ENCODE measurements around the gene ADGRV1. TPM values are rescaled to one million over a fixed set of nuclear protein-coding genes. Genes with fewer than 3 reads are reported as not detected.
A peak's percentile ranks its signal among the peaks of the same experiment; 100 is the strongest.

ADGRV1 gene
- total RNA-seq, 2 donors from 2014 or later, result 1.4 TPM; not detected in 1

DNA sequence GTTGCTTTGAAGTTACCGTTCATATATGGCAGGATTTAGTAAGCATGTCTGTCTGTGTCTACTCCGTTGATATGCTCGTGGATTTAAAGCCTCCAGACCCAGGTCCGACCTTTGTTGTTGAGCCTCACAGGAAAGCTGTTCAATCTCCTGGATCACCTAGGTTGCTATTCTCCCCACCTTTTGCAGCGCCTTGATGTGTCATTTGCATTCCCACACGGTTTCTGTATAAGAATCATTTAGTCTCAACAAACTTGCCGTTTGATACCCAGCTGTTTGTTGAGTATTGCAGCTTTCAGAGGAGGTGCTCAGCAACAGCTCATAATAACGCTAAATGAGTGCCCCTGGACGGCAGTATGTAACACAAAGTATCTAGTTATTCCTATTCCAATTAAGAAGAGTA, 1.2 kb upstream of the ADGRV1 start:
- TF ChIP-seq, protein P1, sequence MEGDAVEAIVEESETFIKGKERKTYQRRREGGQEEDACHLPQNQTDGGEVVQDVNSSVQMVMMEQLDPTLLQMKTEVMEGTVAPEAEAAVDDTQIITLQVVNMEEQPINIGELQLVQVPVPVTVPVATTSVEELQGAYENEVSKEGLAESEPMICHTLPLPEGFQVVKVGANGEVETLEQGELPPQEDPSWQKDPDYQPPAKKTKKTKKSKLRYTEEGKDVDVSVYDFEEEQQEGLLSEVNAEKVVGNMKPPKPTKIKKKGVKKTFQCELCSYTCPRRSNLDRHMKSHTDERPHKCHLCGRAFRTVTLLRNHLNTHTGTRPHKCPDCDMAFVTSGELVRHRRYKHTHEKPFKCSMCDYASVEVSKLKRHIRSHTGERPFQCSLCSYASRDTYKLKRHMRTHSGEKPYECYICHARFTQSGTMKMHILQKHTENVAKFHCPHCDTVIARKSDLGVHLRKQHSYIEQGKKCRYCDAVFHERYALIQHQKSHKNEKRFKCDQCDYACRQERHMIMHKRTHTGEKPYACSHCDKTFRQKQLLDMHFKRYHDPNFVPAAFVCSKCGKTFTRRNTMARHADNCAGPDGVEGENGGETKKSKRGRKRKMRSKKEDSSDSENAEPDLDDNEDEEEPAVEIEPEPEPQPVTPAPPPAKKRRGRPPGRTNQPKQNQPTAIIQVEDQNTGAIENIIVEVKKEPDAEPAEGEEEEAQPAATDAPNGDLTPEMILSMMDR (IDR thresholded peaks at IDR 0.05), result no peak
- Histone ChIP-seq H3K36me3 (no peaks in the 10 kb centered on the region), H3K27ac (no peak overlapping the region), H3K27me3 (replicated peaks; ENCODE audit: insufficient read depth) (peaks cover 16% of the 10 kb centered on the region), H3K4me3 (no peak overlapping the region), H3K9me3 (no peaks in the 10 kb centered on the region), H3K4me1 (ENCODE audit: control insufficient read depth in 1 of 2, low read depth in 2 of 2) (peaks cover 10 to 11% of the 10 kb centered on the region in 2 donors)
- DNase-seq (ENCODE audit: low spot score) (no peak), ATAC-seq (ENCODE audit: insufficient number of reproducible peaks, low FRiP score, low read depth) (no peak)

- no peak overlapping the region for H3K27ac ChIP-seq
- TF ChIP-seq, protein P1 (IDR thresholded peaks at IDR 0.05), result no peak
- no peaks in the 10 kb centered on the region for H3K36me3 ChIP-seq
- peak overlapping the region; percentile 62 for H3K4me3 ChIP-seq
- H3K4me1 ChIP-seq (ENCODE audit: control insufficient read depth in 1 of 2, low read depth in 2 of 2), result peaks cover 10 to 11% of the 10 kb centered on the region in 2 donors
- H3K27me3 ChIP-seq (replicated peaks; ENCODE audit: insufficient read depth), result peaks cover 16% of the 10 kb centered on the region
- DNase-seq (ENCODE audit: low spot score) (no peak), ATAC-seq (ENCODE audit: insufficient number of reproducible peaks, low FRiP score, low read depth) (no peak)
- no peaks in the 10 kb centered on the region for H3K9me3 ChIP-seq
Observed at GRCh38 chr5:90557871-90558270, 726 bp upstream of the ADGRV1 start.

GRCh38 chr5:90560771-90561170, 2.2 kb downstream of the ADGRV1 start:
- DNase-seq (ENCODE audit: low spot score) (no peak), ATAC-seq (ENCODE audit: insufficient number of reproducible peaks, low FRiP score, low read depth) (no peak)
- TF ChIP-seq, protein P1 (IDR thresholded peaks at IDR 0.05), result no peak
- H3K27me3 ChIP-seq (replicated peaks; ENCODE audit: insufficient read depth), result peaks cover 16% of the 10 kb centered on the region
- H3K27ac ChIP-seq, result no peak overlapping the region
- no peaks in the 10 kb centered on the region for H3K36me3 ChIP-seq
- H3K4me1 ChIP-seq (ENCODE audit: control insufficient read depth in 1 of 2, low read depth in 2 of 2), result peaks cover 10 to 11% of the 10 kb centered on the region in 2 donors
- H3K9me3 ChIP-seq, result no peaks in the 10 kb centered on the region
- no peak overlapping the region for H3K4me3 ChIP-seq

DNA sequence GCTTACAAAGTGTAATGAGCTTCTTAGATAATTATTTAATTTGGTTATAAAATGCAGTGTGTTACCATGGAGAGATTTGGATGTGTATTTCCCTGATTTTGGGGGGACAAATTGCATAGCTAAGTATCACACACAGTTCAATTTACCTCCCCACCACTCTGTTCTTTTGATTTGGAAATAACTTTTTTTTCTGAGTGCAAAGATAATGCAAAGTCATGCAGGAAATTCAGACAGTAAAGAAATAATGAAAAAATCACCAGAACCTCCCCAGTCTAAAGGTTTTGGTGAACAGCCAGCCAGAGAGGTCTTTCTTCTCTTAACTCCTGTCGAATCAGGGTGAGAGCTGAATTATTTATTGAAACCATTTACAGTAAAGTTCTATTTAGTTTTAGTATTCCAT, 3.2 kb downstream of the ADGRV1 start:
- Histone ChIP-seq H3K4me1 (ENCODE audit: control insufficient read depth in 1 of 2, low read depth in 2 of 2) (peaks cover 10 to 11% of the 10 kb centered on the region in 2 donors), H3K27ac (no peak overlapping the region), H3K4me3 (no peak overlapping the region), H3K9me3 (no peaks in the 10 kb centered on the region), H3K27me3 (replicated peaks; ENCODE audit: insufficient read depth) (peaks cover 16% of the 10 kb centered on the region), H3K36me3 (no peaks in the 10 kb centered on the region)
- TF ChIP-seq, protein P1 (IDR thresholded peaks at IDR 0.05), result no peak
- ATAC-seq (ENCODE audit: insufficient number of reproducible peaks, low FRiP score, low read depth) (no peak), DNase-seq (ENCODE audit: low spot score) (no peak)

DNA sequence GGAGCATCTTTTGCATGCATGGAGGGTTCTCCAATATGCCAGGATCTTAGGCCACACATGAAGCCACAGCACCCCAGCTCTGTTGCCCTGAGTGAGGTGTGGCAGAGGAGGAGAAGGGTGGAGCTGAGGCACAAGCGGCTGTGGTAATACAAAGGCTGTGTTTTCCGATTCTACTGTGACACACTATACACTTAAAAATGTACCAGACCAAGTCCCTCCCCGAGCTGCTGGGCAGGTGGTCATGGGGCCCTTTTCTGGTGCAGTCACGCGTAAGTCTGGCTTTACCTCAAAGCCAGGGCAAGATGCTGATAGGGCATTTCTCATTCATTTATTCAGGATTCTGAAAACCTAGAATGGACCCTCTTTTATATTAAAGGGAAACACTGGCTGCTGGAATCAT, 3.7 kb downstream of the ADGRV1 start:
- H3K4me1 ChIP-seq (ENCODE audit: control insufficient read depth in 1 of 2, low read depth in 2 of 2), result peaks cover 10 to 11% of the 10 kb centered on the region in 2 donors

More for the DNA sequence above, 3.7 kb downstream of the ADGRV1 start:
- H3K36me3 ChIP-seq, result no peaks in the 10 kb centered on the region
- TF ChIP-seq, protein P1 (IDR thresholded peaks at IDR 0.05), result no peak
- no peak overlapping the region for H3K4me3 ChIP-seq
- H3K27me3 ChIP-seq (replicated peaks; ENCODE audit: insufficient read depth), result peaks cover 16% of the 10 kb centered on the region
- ATAC-seq (ENCODE audit: insufficient number of reproducible peaks, low FRiP score, low read depth) (no peak), DNase-seq (ENCODE audit: low spot score) (no peak)
- no peaks in the 10 kb centered on the region for H3K9me3 ChIP-seq
- H3K27ac ChIP-seq, result no peak overlapping the region
